Large intestine (tissue), 3 donors: ENCODE measurements around the gene EXOC4. TPM values are rescaled to one million over a fixed set of nuclear protein-coding genes. Genes with fewer than 3 reads are reported as not detected.

ENCODE experiments used
- DNase-seq, 2 donors: peaks; one replicate each; pipeline versions ENCODE4 v3.0.0 to v3.0.0-alpha.2; 2013
- H3K27ac ChIP-seq: one replicate; pipeline ENCODE4 v1.5.1; 2013; ENCODE audit warnings: low read length
- H3K27me3 ChIP-seq: 2 replicates; pipeline ENCODE4 v1.6.1; 2013; ENCODE audit warnings: low read length; ENCODE audit not compliant: control insufficient read depth, insufficient read depth
- H3K36me3 ChIP-seq: 2 replicates; pipeline ENCODE4 v1.6.1; 2013; ENCODE audit warnings: low read length; ENCODE audit not compliant: control insufficient read depth, insufficient read depth
- H3K4me1 ChIP-seq: one replicate; pipeline ENCODE4 v1.6.1; 2013; ENCODE audit warnings: low read length; ENCODE audit not compliant: control insufficient read depth, insufficient read depth
- H3K4me3 ChIP-seq: one replicate; pipeline ENCODE4 v1.5.1; 2013; ENCODE audit warnings: low read length
- H3K9me3 ChIP-seq: one replicate; pipeline ENCODE4 v1.6.1; 2013; ENCODE audit warnings: mild to moderate bottlenecking, low read depth, low read length, moderate library complexity; ENCODE audit not compliant: control insufficient read depth
- WGBS: methylation state at CpG from one replicate; pipeline ENCODE4 v1.1.5; 2013; ENCODE audit warnings: low lambda C conversion rate; ENCODE audit not compliant: insufficient coverage; 5-methylcytosine and 5-hydroxymethylcytosine counted together
- polyA plus RNA-seq: library from polyadenylated mRNA; unstranded; fragments of 120-200 nt; gene quantifications from one replicate; pipeline ENCODE4 v1.2.1, GENCODE V29; 2013

Gene EXOC4
- polyA plus RNA-seq, 1 donor: 45.4 TPM

DNA sequence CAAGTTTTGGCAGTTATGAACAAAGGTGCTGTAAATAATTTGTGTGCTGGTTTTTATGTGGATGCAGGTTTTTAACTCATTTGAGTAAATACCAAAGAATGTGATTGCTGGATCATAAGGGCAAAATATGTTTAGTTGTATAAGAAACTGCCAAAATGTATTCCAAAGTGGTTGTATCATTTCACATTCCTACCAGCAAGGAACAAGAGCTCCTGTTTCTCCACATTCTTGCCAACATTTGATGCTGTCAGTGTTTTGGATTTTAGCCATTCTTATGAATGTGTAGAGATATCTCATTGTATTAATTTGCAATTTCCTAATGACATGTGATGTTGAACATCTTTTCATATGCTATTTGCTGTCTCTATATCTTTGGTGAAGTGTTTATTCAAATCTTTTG is 666.9 kb downstream of the EXOC4 start:
- Histone ChIP-seq H3K4me3 (no peak overlapping the region), H3K27ac (no peak overlapping the region), H3K36me3 (peaks cover 3% of the 10 kb centered on the region), H3K9me3 (peaks cover 17% of the 10 kb centered on the region), H3K4me1 (no peaks in the 10 kb centered on the region), H3K27me3 (no peaks in the 10 kb centered on the region)
- no peak for DNase-seq

DNA sequence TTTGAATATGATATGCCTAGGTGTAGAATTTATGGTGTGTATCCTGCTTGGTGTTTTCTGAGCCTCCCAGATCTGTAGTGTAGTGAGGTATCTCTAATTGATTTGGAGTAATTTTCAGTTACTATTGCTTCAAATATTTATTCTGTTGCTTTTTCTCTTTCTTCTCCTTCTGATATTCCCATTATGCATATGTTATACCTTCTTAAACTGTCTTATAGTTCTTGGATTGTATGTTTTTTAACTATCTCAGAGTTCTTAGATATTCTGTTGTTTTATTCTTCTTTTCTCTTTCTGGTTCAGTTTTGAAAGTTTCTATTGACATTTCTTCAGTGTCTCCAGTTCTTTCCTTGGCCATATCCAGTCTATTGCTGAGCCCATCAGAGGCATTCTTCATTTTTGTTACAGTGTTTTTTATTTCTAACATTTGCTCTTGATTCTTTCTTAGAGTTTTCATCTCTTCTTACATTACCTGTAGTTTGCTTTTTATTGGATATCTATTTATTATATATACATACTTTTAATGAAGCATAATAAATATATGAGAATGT is 668.8 kb downstream of the EXOC4 start:
- H3K36me3 ChIP-seq: peaks cover 3% of the 10 kb centered on the region
- no peaks in the 10 kb centered on the region for H3K4me1 ChIP-seq
- no peak for DNase-seq
- H3K9me3 ChIP-seq: peaks cover 17% of the 10 kb centered on the region
- H3K27me3 ChIP-seq: no peaks in the 10 kb centered on the region
- H3K27ac ChIP-seq: no peak overlapping the region
- no peak overlapping the region for H3K4me3 ChIP-seq

DNA sequence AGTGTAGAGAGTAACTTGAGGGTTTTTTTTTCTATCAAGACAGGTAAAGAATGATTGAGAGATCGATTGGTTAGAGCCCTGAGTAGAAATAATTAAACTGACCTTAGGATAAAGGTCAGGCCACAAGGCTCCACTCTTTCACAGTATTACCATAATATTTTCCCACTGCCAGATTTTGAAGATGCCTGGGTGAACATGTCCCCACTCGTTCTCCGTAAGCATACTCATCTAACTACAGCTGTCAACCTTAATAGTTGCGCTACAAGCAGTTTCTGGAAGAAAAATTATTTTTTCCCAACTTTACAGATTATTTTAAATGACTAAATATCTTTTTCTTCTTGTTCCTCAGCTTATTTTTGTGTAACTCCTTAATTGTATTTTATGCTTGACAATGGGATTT is 671.1 kb downstream of the EXOC4 start:
- Histone ChIP-seq H3K4me1 (no peaks in the 10 kb centered on the region), H3K9me3 (peaks cover 17% of the 10 kb centered on the region), H3K27ac (no peak overlapping the region), H3K4me3 (no peak overlapping the region), H3K36me3 (peaks cover 3% of the 10 kb centered on the region), H3K27me3 (no peaks in the 10 kb centered on the region)
- WGBS: 100% methylated on average over 3 of the region's 4 CpGs
- no peak for DNase-seq

DNA sequence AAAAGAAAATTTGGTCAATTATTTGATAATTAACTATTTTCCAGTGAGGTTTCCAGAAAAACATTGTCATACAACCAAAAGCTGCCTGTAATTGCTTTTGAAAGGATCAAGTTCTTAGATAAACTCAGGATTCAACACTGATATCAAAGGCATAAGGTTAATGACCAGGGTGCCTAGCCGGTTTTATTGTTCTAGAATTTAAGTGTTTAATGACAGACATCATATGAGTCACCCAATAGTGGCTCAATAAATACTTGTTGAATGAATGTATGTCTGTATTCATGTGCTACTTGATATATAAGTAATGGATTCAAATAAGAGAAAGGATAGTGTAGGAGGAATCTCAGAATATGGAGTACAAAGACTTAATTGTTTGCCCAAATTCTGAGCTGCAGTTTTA is 678.2 kb downstream of the EXOC4 start:
- H3K27ac ChIP-seq: no peak overlapping the region
- no peak overlapping the region for H3K4me3 ChIP-seq
- DNase-seq: no peak
- WGBS: 60% methylated on average over 1 of the region's 1 CpG
- H3K27me3 ChIP-seq: no peaks in the 10 kb centered on the region
- H3K9me3 ChIP-seq: no peaks in the 10 kb centered on the region
- H3K36me3 ChIP-seq: no peaks in the 10 kb centered on the region
- no peaks in the 10 kb centered on the region for H3K4me1 ChIP-seq

DNA sequence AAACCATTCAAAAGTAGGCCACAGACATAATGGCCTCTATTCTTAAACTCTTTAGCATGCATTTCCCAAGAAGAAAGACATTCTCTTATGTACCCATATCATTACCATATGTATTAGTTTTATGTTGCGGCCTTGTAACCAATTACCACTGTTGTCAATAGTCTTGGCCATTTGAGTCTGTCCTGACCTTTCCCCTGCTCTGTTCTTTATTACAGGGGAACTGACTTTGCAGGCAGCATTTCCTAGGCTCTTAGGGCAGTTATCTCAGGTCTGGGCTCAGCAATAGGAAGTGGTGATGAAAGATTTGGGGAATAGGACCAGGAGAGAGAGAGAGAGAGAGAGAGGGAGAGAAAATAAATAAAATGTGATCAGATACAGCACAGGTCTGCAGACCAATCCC is 679.7 kb downstream of the EXOC4 start:
- H3K4me1 ChIP-seq: no peaks in the 10 kb centered on the region
- no CpG with 5 or more reads among the region's 1 CpG for WGBS
- no peaks in the 10 kb centered on the region for H3K9me3 ChIP-seq
- no peaks in the 10 kb centered on the region for H3K27me3 ChIP-seq
- no peak overlapping the region for H3K4me3 ChIP-seq
- no peak overlapping the region for H3K27ac ChIP-seq
- H3K36me3 ChIP-seq: no peaks in the 10 kb centered on the region
- no peak for DNase-seq

DNA sequence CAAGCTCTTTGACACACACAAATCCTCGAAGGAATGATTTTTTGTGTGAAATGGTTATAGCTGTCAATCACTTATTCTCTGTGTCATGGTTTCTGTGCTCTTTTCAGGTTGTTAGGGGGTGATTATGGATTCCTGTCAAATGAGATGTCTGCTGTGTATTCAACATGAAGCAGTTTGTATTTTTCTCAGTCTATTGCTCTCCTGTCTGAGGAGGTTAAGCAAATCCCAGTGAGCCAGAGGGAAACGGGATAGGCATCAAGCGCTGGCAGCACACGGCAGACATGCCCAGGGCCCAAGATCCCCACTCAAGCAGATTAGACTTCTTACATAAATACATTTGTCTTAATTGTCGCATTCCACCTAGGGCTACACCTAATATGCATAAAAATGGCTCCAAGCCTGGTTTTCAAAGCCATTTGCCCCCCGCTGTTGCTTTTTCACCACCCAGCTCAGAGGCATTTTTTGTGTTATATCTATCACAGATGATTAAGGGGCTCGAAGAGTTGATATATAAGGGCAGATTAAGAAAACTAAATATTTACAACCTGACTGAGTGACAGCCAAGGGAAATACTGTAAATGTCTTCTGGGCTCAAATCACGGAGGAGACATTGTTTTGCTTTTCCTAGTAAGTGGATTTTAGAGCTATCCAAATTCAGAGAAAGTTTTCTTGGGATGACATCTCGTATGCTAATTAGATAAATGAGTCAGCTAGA is 681.5 kb downstream of the EXOC4 start:
- no peaks in the 10 kb centered on the region for H3K27me3 ChIP-seq
- H3K27ac ChIP-seq: no peak overlapping the region
- no peaks in the 10 kb centered on the region for H3K4me1 ChIP-seq
- no peaks in the 10 kb centered on the region for H3K9me3 ChIP-seq
- peaks cover 6% of the 10 kb centered on the region for H3K36me3 ChIP-seq
- H3K4me3 ChIP-seq: no peak overlapping the region
- no peak for DNase-seq
- WGBS: no CpG with 5 or more reads among the region's 9 CpGs

DNA sequence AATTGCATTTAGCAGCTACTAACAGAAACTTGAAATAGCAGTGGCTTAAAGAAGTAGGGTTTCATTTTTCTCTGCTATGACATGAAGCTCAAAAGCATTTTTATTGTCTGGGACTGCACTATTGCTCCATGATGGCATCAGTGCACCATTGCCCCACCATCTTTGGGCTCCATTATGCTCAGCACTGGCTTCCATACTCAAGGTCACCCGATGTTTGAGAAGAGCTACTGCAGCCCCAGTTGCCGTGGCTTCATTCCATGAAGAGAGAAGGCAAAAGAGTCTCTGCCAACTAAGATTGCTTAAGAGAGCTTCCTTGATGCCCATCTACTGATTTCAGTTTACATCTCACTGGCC is 682.1 kb downstream of the EXOC4 start:
- Histone ChIP-seq H3K4me3 (no peak overlapping the region), H3K27ac (no peak overlapping the region), H3K9me3 (no peaks in the 10 kb centered on the region), H3K36me3 (peaks cover 6% of the 10 kb centered on the region), H3K4me1 (no peaks in the 10 kb centered on the region), H3K27me3 (no peaks in the 10 kb centered on the region)
- no peak for DNase-seq
- WGBS: no CpG with 5 or more reads among the region's 2 CpGs

DNA sequence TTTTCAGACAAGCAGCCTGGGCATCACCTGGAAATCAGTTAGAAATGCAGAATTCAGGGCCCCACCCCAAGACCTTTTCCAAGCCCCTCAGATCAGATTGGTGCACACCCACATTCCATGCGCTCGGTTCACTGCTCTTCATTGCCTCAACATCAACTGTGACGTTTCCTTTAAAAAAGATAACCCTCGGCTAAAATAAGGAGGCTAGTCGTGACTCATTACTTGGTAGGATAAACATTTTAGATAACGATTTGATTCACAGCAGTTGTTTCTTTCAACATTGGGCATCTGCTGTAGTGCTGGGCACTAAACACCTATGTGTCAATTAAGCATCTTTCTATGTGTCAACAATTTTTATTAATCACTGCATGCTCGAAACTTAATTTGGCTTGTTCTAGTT is 683.2 kb downstream of the EXOC4 start:
- no peaks in the 10 kb centered on the region for H3K9me3 ChIP-seq
- WGBS: 100% methylated on average over 1 of the region's 7 CpGs
- no peak for DNase-seq

DNA sequence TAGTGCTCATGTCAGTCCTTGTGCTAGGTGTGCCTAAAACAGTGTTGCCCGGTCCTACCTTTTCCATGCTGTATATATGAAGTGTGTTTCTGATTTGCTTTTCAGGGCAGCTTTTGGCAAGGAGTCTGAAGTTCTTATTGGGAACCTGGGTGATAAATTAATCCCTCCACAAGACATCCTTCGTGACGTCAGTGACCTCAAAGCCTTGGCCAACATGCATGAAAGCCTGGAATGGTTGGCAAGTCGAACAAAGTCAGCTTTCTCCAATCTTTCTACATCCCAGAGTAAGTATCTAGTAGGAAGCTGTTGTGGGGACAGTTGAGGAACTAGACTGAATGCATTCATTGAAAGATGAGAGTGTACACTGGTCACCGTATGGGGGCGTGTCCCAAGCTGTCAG is 684.9 kb downstream of the EXOC4 start:
- no peaks in the 10 kb centered on the region for H3K9me3 ChIP-seq
- H3K36me3 ChIP-seq: peaks cover 10% of the 10 kb centered on the region
- DNase-seq: no peak
- no peak overlapping the region for H3K4me3 ChIP-seq
- no peaks in the 10 kb centered on the region for H3K4me1 ChIP-seq
- H3K27me3 ChIP-seq: no peaks in the 10 kb centered on the region
- WGBS: no CpG with 5 or more reads among the region's 6 CpGs
- H3K27ac ChIP-seq: no peak overlapping the region

More for the DNA sequence above, 683.2 kb downstream of the EXOC4 start:
- no peak overlapping the region for H3K27ac ChIP-seq
- H3K4me3 ChIP-seq: no peak overlapping the region
- peaks cover 6% of the 10 kb centered on the region for H3K36me3 ChIP-seq
- no peaks in the 10 kb centered on the region for H3K27me3 ChIP-seq
- no peaks in the 10 kb centered on the region for H3K4me1 ChIP-seq

DNA sequence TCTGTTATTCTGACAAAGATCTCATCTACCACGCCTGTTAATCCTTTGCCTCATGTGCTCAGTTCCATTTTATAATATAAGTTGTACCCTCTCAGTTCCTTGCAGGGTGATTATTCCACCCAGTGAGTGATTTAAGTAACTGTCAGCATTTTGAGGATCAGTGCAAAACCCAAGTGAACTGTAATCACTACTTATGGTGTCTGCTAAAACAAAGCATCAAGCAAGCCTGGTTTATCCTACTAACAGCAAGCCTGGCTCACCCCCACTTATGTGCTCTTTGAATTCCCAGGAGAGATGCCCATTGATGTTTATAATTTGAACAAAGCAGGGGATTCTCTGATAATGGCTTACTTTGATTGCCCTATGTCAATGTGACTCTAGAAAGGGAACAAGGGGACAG is 687.5 kb downstream of the EXOC4 start:
- Histone ChIP-seq H3K9me3 (no peaks in the 10 kb centered on the region), H3K27ac (no peak overlapping the region), H3K36me3 (peaks cover 10% of the 10 kb centered on the region), H3K4me1 (no peaks in the 10 kb centered on the region), H3K27me3 (no peaks in the 10 kb centered on the region), H3K4me3 (no peak overlapping the region)
- DNase-seq: no peak
- 100% methylated on average over 1 of the region's 1 CpG for WGBS

DNA sequence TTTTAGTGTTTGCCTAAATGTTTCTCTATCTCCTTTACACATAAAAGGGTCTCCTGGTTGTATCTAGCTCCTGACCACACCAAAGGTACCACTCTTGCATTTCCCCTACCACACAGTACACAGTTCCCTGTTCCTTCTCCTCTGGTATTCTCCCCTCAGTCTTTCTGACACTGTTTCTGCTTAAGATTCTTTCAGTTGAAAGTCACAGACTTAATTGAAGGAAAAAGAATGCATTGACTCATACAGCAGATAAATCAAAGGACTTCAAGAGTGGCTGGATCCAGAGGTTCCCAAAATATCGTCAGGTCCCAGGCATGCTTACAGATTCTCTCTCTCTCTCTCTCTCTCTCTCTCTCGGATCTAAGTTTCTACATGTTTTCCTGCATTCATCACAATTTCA is 688.6 kb downstream of the EXOC4 start:
- no peaks in the 10 kb centered on the region for H3K9me3 ChIP-seq
- no peak overlapping the region for H3K27ac ChIP-seq
- WGBS: no CpG with 5 or more reads among the region's 2 CpGs
- peaks cover 10% of the 10 kb centered on the region for H3K36me3 ChIP-seq
- H3K27me3 ChIP-seq: no peaks in the 10 kb centered on the region
- H3K4me1 ChIP-seq: no peaks in the 10 kb centered on the region
- no peak for DNase-seq
- no peak overlapping the region for H3K4me3 ChIP-seq
